NCI-H128 (cell line): ENCODE data around the gene CCNA2.

ENCODE experiments used
- DNase-seq: peaks from one replicate; lab custom pipeline; 2025; ENCODE audit not compliant: unreplicated experiment; lab: John Stamatoyannopoulos, UW

The CCNA2 gene

DNA sequence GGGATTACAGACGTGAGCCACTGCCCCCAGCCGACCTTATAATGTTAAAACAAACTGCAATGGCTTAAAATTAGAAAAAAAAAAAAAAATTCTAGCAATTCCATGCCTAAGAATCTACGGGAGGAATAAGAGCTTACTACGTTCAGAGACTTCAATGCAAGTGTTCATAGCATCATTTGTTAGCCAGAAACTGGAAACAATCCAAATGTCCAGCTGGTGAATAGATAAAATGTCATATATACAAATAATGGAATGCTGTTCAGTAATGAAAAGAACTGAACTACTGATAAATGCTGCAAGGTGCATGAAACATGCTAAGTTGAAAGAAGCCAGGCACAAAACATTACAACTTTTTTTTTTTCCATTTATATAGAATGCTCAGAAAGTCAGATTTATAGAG lies 17.3 kb downstream of the CCNA2 start:
- no peak for DNase-seq

DNA sequence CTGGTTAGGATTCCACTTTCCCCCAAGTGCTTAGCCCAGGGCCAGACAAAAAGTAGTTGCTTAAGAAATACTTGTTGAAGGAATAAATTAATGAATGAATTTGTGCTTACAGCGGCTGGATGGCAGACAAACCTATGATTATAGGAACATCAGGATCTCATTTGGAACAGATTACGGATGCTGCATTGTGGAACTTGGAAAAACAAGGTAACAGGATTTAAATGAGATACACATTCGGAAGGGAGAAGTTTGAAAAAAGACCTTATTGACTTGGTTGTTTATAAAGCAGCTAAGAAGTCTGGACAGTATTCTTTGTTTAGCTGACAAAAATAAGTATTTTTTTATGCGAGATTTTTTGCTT lies 22.0 kb downstream of the CCNA2 start:
- no peak for DNase-seq

DNA sequence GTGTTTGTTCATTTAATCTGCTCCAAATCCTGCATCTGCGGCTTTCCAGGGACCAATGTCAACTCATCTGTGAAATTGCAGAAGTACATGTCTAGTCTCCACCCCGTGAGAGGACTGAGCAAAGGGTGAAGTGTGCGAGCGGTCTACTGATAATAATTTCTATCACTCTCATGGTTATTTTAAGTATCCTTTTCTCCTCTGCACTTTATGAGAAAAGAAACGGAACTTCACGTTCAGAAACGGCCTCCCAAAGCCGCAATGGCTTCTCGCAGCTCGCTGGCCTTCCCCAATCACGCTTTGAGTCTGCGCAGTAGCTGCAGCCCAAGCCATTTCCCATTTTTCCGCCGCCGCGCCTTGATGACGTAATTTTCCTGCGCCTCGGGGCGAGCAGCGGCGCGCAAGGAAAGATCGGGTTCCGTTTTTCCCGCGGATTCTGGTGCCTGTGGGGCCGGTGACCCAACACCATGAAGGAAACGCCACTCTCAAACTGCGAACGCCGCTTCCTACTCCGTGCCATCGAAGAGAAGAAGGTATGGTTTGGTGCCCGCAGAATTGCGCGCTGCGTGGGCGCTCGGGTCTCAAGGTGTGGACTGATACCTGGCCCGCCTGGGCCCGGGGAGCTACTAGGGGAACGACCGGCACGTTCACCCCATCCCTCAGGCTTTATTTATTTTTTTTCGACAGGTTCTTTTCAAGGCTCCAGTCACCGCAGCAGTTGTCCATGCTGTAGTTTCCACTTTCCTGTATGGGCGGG lies 22.5 kb downstream of the CCNA2 start, which contains the start of gene EXOSC9:
Gene EXOSC9 (plus strand): TSS at position 363 of the 754 bp plus-strand sequence. CDS start 102 bp downstream, at position 465.
- DNase-seq: peak; percentile 67

DNA sequence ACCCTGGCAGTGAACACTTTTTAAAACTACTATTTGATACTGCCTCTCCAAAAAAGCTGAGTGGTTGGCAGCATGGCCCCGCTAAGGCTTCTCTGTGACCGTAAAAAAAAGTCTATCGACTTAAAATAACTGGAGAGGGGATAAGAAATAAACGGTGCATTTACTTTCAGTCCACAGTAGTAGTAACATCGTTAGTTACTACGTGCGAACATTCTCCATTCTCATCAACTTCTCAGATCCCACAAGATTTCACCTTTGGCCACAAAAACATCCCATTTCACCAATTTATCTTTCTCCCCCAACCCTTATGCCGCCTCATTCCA lies 23.1 kb downstream of the CCNA2 start:
- DNase-seq: no peak

DNA sequence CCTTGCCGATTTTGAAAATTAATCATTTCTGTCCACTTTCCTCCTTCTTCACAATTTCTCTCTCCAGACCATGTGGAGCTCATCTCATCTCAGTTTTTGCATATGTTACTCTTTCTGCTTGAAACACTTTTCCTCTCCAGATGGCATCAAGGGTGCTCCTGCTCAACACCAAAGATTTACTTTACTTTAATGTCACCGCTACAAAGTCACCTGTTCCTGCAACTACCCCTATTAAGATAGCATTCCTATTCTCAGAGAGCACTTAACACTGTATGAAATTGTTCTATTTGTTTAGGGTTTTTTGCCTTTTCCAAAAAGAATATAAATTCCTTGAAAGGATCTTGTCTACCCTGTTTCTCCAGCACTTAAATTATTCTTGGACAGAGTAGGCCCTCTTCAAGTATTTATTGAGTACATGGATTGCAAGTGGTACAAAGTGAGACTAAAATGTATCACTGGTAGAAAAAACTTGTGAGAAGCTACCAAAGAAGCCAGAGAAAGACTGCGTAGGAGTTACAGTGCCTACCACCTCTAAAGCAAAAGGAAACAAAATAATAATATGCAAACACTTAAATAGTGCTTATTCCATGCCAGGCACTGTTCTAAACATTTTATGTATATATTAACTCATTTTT lies 23.7 kb downstream of the CCNA2 start:
- DNase-seq: no peak

DNA sequence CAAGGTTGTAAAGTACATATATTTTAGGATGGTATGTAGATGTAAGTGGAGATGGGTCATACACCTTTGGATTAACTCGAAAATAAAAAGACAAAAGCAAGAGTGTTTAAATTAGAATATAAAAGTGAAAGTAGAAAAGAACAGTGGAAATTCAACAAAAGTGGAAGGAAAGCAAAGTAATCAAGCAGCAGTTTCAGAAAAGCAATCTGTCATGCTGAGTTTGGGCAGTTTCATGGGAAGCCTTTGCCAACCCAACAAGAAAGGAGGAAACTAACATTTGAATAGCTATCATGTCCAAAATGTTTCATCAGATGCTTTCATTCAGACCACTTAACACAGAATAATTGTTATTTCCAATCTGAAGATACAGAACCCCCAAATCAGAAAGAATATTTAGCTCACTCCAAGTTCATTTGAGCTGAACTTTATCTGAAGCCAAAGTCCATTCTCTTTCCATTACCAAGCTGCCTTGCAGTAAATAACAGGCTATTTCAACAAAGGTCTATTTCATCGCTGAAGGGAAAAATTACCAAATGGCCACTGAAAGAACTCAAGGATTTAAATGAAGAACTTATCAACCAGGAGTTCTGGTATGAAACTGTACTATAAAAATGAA lies 24.4 kb downstream of the CCNA2 start:
- no peak for DNase-seq

DNA sequence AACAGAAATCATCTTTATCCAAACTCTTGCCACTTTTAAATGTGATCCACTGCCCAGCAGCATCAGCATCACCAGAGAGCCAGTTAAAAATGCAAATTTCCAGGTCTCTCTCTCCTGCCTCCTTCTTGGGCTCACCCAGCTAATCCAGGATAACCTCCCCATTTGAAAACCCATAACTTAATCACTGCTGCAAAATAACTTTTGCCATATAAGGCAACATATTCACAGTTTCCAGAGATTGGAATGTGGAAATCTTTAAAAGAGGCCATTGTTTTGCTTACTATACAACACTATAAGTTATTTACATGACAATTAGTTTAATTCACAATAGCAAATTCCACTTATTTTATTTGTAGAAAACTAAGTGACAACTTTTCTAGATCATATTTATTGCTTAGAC lies 27.4 kb downstream of the CCNA2 start:
- DNase-seq: no peak

DNA sequence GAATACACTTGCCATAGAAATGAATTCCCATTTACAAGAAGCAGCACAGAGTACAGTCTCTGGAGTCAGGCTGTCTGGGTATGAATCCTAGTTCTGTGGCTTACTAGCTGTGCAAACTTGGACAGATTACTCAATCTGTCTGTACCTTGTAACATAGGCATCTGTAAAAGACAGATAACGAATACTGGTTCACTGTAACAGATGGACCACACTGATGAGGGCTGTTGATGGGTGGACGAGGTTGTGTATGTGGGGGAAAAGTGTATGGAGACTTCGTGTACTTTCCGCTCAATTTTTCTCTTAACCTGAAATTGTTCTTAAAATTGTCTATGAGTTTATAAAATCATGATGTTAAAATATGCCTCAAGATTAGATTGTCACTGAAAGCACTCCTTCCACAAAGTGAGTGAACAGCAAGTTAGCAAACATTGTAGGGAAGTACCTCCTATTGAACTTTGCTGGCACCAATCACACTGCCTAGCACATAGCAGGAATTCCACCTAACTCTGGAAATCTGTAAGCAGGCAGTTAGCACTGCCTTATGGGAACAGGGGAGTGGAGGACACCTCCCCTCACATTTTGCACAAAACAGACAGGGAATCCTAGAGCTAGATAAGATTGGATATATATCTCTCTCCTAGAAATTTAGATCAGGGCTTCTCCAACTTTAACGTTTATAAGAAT lies 29.0 kb downstream of the CCNA2 start:
- DNase-seq: no peak

DNA sequence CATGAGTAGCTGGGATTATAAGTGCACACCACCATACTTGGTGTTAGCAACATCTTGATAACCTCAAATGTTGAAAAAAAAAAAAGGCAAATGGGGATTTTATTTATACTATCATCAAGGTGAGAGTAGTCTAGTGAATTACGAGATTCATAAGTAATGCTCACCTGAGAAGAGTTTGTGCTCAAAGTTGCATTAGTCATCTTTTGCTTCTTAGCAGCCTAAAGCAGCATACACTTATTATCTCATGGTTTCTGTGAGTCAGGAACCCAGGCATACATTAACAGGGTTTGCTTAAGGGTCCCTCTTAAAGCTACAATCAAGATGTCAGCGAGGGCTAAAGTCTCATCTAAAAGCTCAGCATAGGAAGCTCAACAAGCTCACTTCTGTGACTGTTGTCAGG lies 30.7 kb downstream of the CCNA2 start:
- DNase-seq: no peak

DNA sequence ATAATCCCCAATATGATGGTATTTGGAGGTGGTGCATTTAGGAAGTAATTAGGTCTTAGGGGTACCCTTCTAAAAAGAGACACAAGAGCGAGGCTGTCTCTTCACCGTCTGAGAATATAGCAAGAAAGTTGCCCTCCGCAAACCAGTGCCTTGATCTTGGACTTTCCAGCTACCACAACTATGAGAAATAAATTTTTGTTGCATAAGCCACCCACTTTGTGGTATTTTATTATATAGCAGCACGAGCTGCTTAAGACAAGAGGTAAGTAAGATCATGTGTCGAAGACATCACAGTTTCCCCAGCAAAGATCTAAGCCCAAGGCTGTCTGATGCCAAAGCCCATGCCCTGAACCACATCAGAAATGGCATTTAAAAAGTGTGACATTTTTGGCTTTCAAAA lies 32.2 kb downstream of the CCNA2 start:
- no peak for DNase-seq

DNA sequence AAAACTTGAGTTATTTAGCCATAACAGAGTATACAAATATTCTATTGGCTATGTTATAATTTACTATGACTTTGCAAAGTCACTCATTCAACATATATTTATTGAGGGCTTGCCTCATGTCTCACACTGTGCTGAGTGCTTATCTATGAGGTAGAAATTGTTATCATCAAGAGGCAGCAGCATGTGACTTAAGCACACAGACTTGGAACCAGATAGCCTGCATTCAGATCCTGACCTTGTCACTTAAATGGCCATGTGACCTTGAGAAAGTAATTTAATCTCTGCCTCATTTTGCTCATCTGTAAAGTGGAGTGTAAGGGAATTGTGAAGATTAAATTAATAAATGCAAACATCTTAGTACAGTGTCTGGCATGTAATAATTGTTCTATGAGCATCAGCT lies 32.7 kb downstream of the CCNA2 start:
- DNase-seq: no peak

DNA sequence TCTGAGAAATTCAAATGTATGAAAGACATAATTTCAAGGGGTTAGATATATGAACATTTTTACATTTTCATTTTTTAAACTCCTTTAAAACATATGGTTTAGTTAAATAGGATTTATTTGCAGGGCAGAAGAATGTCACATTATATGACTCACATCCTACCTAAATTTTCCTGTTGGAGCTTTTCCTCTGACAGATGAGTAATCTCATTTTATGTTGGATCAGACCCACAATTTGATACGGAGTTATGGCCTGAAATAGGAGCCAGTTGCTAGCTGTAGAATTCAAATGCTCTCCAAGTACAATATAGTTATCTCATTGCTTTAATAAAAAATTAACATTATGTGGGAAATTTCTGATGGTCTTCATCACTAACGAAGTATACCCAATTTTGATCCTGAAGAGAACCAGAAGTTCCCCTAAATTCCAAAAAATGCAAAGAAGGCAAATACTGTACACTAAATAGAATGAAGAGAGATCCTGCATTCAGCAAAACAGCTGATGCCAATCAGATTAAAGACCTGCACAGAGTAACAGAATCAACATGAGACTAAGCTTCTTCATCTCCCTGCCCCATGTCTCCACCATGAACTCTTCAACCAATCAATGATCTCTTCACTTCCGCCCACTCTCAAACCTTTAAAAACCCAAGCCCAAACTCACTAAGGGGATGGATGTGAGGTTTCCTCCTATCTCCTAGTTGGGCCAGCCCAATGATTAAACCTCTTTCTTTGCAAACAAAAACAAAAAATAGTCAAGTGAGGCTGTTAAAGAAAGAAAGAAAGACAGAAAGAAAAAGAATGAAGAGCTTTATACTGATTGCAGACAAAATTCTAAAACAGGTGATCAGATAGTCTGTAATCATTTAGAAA lies 33.5 kb downstream of the CCNA2 start:
- DNase-seq: no peak

DNA sequence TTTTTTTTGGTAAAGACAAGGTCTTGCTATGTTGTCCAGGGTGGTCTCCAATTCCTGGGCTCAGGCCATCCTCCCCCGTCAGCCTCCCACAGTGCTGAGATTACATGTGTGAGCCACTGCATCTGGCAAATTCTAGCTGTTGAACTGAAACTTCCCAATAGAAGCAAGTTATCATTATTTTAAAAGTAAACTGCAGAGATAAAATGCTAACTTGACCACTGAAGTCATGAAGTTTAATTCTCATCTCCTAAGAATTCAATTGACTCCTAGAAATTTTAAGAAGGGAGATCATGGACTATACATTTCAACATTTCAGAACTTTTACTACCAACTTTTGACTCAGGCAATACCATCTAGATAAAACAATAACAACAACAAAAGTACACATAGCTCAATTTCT lies 34.2 kb downstream of the CCNA2 start:
- no peak for DNase-seq

DNA sequence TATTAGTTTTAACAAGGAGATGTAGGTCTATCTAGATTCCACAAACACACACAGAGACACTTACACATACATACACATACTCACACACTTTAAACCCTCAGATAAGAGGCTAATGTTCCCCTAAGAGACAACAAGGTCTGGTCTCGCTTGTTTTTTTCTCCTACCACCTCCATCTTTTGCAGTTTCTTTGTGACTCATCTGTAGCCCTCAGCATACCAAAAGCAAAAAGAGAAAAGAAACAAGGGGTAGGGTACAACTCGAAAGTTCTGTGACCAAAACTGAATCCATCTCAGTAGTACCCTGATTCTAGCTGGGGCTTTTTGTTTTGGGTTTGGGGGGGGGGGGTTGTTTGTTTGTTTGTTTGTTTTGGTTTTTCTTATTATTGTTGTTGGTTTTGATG lies 34.8 kb downstream of the CCNA2 start:
- DNase-seq: no peak

DNA sequence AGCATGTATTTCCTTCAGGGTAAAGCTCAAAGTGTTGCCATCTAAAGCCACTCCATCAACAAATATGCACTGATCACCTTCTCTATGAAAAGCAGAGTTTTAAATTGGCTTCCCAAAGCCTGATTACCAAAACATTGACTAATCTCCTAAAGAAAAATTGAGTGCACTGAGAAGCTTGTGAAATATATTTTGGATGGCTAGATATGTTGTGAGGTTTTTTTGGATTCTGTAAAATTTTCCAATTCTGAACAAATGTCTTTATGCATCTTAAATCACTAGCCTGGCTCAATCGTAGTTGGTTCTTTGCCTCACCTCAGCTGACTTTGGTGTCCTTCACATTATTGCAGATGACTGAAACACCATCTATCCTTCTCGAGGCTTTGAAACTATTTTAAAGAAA lies 37.5 kb downstream of the CCNA2 start:
- no peak for DNase-seq

DNA sequence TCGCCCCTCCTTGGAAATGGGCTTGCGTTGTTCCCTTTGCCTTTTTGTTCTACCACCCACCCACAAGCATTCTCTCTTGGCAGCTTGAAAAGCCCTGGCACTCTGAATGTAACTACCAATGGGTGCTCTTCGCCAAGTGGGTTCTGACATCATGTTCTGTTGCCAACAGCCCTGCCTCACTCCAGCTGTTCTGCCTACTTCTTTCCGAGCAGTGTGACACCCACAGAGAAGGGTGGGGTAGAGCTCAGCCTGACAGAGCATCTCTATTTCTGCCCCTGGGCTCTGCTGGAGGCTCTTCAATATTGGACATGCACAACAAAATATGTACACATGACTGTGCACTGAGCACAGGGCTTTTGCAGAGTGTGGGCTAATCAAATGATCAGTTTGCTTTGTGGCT lies 38.2 kb downstream of the CCNA2 start:
- no peak for DNase-seq

DNA sequence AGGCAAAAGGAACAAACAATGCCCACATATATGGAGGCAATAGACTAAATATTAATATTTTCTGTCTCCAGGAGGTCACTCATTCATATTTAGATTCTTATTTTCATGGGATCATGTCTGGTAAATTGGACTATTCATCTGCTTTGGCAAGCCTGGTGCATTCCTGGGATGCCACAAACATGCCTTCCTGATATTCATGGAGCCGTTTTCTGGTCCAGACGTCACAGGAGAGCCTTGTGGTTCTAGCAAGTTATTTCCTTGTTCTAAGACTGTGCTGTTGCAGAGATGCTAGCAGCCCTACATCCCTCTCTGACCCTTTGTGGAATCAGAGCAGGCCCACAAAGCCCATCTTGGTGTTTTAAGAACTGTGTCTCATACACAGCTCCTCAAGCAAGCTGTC lies 38.7 kb downstream of the CCNA2 start:
- no peak for DNase-seq

DNA sequence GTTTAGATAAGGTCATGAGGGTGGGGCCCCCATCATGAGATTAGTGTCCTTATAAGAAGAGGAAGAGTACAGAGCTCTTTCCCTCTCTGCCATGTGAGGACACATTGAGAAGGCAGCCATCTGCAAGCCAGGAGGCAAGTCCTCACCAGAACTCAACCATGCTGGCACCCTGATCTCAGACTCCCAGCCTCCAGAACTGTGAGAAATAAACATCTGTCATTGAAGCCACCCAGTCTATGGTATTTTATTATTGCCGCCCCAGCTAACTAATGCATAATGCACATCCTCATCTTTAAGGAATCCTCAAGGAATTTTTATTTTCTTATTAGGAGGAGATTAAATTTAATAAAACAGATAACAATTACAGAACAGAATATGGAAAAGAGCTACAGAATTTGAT lies 39.3 kb downstream of the CCNA2 start:
- no peak for DNase-seq

DNA sequence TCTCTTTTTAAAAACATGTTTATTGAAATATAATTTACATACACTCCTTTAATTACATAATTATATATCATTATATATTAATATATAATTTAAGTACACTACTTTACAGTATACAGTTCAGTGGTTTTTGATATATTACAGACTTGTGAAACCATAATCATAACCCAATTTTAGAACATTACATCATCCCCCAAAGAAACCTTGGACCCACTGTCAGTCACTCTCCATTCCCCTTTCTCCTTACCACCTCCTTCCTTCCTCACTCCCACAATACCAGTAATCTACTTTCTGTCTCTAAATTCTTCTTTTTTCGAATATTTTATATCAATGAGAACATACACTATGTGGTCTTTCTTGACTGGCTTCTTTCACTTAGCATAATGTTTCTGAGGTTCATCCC lies 40.5 kb downstream of the CCNA2 start:
- no peak for DNase-seq

DNA sequence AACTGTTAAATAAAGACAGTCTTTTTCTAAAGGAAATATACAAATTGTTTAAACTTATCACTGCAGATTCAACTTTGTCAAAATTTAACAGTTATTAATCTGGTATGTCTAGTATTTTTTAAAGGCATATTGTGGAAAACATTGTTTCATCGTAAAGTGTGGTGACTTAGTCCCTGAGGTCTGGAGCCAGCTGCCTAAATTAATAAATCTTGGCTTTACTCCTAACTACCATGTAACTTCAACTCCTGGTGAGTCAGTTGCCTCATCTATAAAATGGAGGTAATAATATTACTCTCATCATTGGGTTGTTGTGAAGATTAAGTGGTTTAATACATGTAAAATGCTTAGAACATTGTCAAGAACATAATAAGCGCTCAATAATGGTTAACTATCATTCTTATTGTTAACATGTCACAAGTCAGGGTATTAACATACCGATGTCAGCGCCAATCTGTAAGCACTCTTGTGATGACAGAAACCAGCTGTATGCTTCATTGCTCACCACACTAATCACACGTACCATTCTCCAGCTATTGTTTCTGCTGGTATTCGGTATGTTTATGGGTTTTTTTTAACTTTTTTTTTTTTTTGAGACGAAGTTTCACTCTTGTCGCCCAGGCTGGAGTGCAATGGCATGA lies 44.6 kb downstream of the CCNA2 start:
- DNase-seq: no peak

DNA sequence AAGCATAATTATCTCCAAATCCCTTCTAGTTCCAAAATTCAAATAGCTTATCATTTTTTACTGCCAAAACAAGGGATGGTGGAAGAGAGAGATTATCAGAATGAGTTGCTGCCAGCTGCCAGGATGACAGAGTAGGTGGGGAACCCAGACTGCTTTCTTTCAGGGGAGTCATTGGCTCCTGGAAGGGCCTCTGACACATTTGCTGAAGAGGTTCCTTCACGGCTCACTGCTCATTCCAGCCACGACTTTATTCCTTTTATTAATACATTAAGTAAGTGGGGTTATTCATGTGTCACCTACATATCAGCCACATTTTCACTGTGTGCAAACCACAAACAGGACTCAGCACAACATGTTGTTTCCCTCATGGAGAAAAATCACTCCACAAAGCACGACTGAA lies 46.1 kb downstream of the CCNA2 start:
- DNase-seq: no peak
